ENCODE data around the gene RBM38. TPM values are rescaled to one million over a fixed set of nuclear protein-coding genes. Genes with fewer than 3 reads are reported as not detected.

RBM38 gene
- total and polyA plus RNA-seq, 10 of the 15 experiments (the other 5 are each of a cell fraction or from before 2014, with no cell fraction given), result 0.32 to 118 (median 25.2) TPM

DNA sequence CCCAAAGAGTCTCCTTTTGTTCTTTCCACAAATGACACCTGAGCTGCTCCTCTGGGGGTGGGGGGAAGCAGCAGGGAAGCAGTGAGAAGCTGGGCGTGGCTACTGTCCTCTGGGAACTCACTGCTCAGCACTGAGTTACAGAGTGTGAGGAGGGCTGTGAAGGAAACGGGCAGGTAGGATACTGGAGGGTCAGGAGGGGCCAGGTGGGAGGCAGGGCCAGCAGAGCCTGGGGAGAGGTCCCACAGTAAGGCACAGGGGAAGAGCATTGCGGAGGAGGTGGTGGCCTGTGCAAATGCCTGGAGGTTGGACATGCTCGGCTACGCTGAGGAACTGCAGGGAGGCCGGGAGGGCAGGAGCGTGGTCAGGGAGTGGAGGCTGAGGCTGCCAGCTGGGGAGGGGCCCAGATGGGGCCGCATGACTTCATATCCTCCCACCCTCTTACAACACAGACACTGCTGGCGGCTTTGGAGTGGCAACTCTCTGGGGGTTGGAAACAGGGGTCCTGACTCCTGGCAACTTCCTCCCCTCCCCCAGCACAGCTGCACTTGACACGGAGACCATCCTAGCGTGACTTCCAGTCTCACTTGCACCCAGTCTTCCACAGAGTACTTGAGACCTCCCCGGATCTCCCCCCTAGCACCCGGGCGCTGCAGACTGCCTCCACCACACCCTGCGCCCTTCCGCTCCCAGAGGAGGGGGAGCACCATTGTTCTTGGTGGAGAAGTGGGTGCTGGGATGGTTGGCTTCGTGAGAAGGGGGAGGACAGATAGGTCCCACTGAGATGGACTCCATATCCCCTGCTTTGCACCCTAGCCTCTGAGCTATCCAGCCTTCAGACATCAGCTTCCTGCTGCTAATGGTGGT lies 34.2 kb downstream of the RBM38 start:
- FAIRE-seq (no peak), ATAC-seq (peak; percentile 43), DNase-seq (ENCODE audit: low read depth, low spot score) (no peak)
- CTCF ChIA-PET, result interaction anchor here (1.2 to 1.8 kb wide), 3 partner anchors 13 to 68 kb away, joined by 3 to 5 read pairs (median 3); no protein-coding TSS in a partner anchor
- H3K4me1 ChIP-seq (ENCODE audit: control insufficient read depth, insufficient read depth, low read length), result peaks cover 25% of the 10 kb centered on the region
- no peak for TF ChIP-seq TCF7 (IDR thresholded peaks at IDR 0.05; ENCODE audit: borderline replicate concordance)
- 0 out of 2 replicates have a peak, but pooled peaks have one; percentile 5 for TF ChIP-seq SPI1 (IDR thresholded peaks at IDR 0.05; ENCODE audit: borderline replicate concordance, insufficient read depth, low read depth, low read length)
- TF ChIP-seq, protein P1, sequence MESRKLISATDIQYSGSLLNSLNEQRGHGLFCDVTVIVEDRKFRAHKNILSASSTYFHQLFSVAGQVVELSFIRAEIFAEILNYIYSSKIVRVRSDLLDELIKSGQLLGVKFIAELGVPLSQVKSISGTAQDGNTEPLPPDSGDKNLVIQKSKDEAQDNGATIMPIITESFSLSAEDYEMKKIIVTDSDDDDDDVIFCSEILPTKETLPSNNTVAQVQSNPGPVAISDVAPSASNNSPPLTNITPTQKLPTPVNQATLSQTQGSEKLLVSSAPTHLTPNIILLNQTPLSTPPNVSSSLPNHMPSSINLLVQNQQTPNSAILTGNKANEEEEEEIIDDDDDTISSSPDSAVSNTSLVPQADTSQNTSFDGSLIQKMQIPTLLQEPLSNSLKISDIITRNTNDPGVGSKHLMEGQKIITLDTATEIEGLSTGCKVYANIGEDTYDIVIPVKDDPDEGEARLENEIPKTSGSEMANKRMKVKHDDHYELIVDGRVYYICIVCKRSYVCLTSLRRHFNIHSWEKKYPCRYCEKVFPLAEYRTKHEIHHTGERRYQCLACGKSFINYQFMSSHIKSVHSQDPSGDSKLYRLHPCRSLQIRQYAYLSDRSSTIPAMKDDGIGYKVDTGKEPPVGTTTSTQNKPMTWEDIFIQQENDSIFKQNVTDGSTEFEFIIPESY (IDR thresholded peaks at IDR 0.05), result no peak
- TF ChIP-seq, protein P2, sequence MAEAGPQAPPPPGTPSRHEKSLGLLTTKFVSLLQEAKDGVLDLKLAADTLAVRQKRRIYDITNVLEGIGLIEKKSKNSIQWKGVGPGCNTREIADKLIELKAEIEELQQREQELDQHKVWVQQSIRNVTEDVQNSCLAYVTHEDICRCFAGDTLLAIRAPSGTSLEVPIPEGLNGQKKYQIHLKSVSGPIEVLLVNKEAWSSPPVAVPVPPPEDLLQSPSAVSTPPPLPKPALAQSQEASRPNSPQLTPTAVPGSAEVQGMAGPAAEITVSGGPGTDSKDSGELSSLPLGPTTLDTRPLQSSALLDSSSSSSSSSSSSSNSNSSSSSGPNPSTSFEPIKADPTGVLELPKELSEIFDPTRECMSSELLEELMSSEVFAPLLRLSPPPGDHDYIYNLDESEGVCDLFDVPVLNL (IDR thresholded peaks at IDR 0.05; ENCODE audit: low read depth, low read length), result no peak
- TF ChIP-seq, protein P3, sequence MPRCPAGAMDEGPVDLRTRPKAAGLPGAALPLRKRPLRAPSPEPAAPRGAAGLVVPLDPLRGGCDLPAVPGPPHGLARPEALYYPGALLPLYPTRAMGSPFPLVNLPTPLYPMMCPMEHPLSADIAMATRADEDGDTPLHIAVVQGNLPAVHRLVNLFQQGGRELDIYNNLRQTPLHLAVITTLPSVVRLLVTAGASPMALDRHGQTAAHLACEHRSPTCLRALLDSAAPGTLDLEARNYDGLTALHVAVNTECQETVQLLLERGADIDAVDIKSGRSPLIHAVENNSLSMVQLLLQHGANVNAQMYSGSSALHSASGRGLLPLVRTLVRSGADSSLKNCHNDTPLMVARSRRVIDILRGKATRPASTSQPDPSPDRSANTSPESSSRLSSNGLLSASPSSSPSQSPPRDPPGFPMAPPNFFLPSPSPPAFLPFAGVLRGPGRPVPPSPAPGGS (IDR thresholded peaks at IDR 0.05; ENCODE audit: borderline replicate concordance, insufficient read depth, low read depth, low read length, poor library complexity, severe bottlenecking), result no peak
- TF ChIP-seq NR2F1 (conservative IDR thresholded peaks at IDR 0.05), result 0 out of 2 replicates have a peak, but pooled peaks have one; percentile 17
- peak; percentile 45; the same call in 1 of the 2 replicates for TF ChIP-seq HDGF (IDR thresholded peaks at IDR 0.05)
- TF ChIP-seq BRCA1 (IDR thresholded peaks at IDR 0.05; ENCODE audit: low read depth, low read length), result no peak
- no peak for TF ChIP-seq ESRRA (IDR thresholded peaks at IDR 0.05; ENCODE audit: low read length)
- TF ChIP-seq PAX5 (IDR thresholded peaks at IDR 0.05; ENCODE audit: borderline replicate concordance, low read depth, low read length), result peak; percentile 88
- TF ChIP-seq IKZF1 (conservative IDR thresholded peaks at IDR 0.05), result peak; percentile 42; the same call in 1 of the 2 replicates
- TF ChIP-seq SREBF1 (IDR thresholded peaks at IDR 0.05; ENCODE audit: low read length), result no peak
- TF ChIP-seq RUNX3 (IDR thresholded peaks at IDR 0.05; ENCODE audit: low read length), result peak; percentile 47
- peak in 1 of 2 experiments; percentile 63; a peak in 2 of 4 replicates for TF ChIP-seq ETV6 (conservative IDR thresholded peaks at IDR 0.05 in 1 of 2, IDR thresholded peaks at IDR 0.05 in 1 of 2; ENCODE audit: borderline replicate concordance in 1 of 2, low read depth in 1 of 2)
- TF ChIP-seq RELA (IDR thresholded peaks at IDR 0.05; ENCODE audit: borderline replicate concordance, partially characterized antibody), result no peak
- TF ChIP-seq CHD1 (IDR thresholded peaks at IDR 0.05; ENCODE audit: low read depth, low read length), result no peak
- TF ChIP-seq TCF12 (IDR thresholded peaks at IDR 0.05; ENCODE audit: low read depth, low read length), result peak; percentile 92
- TF ChIP-seq TCF3 (IDR thresholded peaks at IDR 0.05; ENCODE audit: borderline replicate concordance, insufficient read depth, low read depth, low read length), result peak; percentile 76; the same call in 1 of the 2 replicates
- TF ChIP-seq RAD51 (IDR thresholded peaks at IDR 0.05), result no peak
- H3K9ac ChIP-seq (ENCODE audit: control insufficient read depth, insufficient read depth, low read length), result peak overlapping the region; percentile 7; the same call in 1 of the 2 replicates
- no peak overlapping the region for H3K27ac ChIP-seq (ENCODE audit: control insufficient read depth, insufficient read depth)
- RAD21 ChIA-PET (ENCODE audit: unreplicated experiment), result interaction anchor here (0.7 to 1.4 kb wide), 2 partner anchors 12 to 35 kb away, joined by 3 to 4 read pairs; no protein-coding TSS in a partner anchor
- peak overlapping the region; percentile 49 for H3K4me2 ChIP-seq (ENCODE audit: control insufficient read depth, insufficient read depth)
- no peaks in the 10 kb centered on the region for H3K36me3 ChIP-seq (ENCODE audit: control insufficient read depth in 2 of 2, insufficient read depth in 2 of 2, low read length in 1 of 2)
- intact Hi-C loops (cut with micrococcal nuclease; ENCODE audit: unreplicated experiment), result no loop called here
- no peaks in the 10 kb centered on the region for H3K9me3 ChIP-seq (replicated peaks; ENCODE audit: control insufficient read depth, insufficient read depth, low read length)
- no peaks in the 10 kb centered on the region for H4K20me1 ChIP-seq (ENCODE audit: control insufficient read depth, insufficient read depth)
- SMC1A ChIA-PET (ENCODE audit: uncharacterized antibody, unreplicated experiment), result interaction anchor here (1.2 to 1.5 kb wide), 5 partner anchors 13 to 68 kb away, joined by 3 to 9 read pairs (median 4); no protein-coding TSS in a partner anchor
- WGBS (ENCODE audit: insufficient coverage, insufficient replicate concordance, low lambda C conversion rate, missing lambda C conversion rate), result 8% methylated on average over 17 of the region's 17 CpGs
- in situ Hi-C loops (cut with MboI), result no loop called here
- H3K79me2 ChIP-seq (ENCODE audit: control insufficient read depth, insufficient read depth, low read length), result no peaks in the 10 kb centered on the region
- no peaks in the 10 kb centered on the region; a peak in 1 of 4 replicates for H3K27me3 ChIP-seq (replicated peaks in 1 of 2; ENCODE audit: control insufficient read depth in 2 of 2, insufficient read depth in 2 of 2, low read length in 1 of 2)
- POLR2A ChIA-PET, result interaction anchor here (1.5 kb wide), 1 partner anchor 13 kb away, joined by 5 read pairs; no protein-coding TSS in a partner anchor
- H3K4me3 ChIP-seq, result no peak overlapping the region
- H2AFZ ChIP-seq (ENCODE audit: control insufficient read depth, low read depth, low read length), result peak overlapping the region; percentile 56
- BruUV-seq (replicated peaks), result no TSS peak

Measured in GM12878 (cell line).